Spleen (tissue), 11 donors: Measurements from ENCODE around the gene MCC. TPM values are rescaled to one million over a fixed set of nuclear protein-coding genes. Genes with fewer than 3 reads are reported as not detected.
A peak's percentile ranks its signal among the peaks of the same experiment; 100 is the strongest.

Experiments used
- DNase-seq: peaks from one replicate; pipeline ENCODE4 v3.0.0-alpha.2; 2020
- H3K27ac ChIP-seq, 8 donors: fragments of 200-600 bp; sonication (generic) in 7 of 8; 1 replicate in 4 of 8; 2 replicates in 4 of 8; pipeline versions ENCODE4 v1.5.0 to v1.8.0; 2016 to 2021; ENCODE audit warnings: inconsistent platforms in 4 of 8, mild to moderate bottlenecking in 4 of 8, moderate library complexity in 1 of 8
- H3K27me3 ChIP-seq, 7 donors: fragments of 200-600 bp; sonication (generic) in 6 of 7; replicated peaks in 1 of 7; 1 replicate in 4 of 7; 2 replicates in 3 of 7; pipeline versions ENCODE4 v1.5.0 to v1.8.0; 2016 to 2021; ENCODE audit warnings: inconsistent platforms in 3 of 7, mild to moderate bottlenecking in 1 of 7
- H3K36me3 ChIP-seq, 6 donors: fragments of 200-600 bp; sonication (generic) in 5 of 6; 1 replicate in 4 of 6; 2 replicates in 2 of 6; pipeline versions ENCODE4 v1.5.0 to v1.8.0; 2016 to 2021; ENCODE audit warnings: inconsistent platforms in 2 of 6
- H3K4me1 ChIP-seq, 6 donors: fragments of 200-600 bp; sonication (generic) in 5 of 6; 1 replicate in 3 of 6; 2 replicates in 3 of 6; pipeline versions ENCODE4 v1.5.0 to v1.8.0; 2016 to 2021; ENCODE audit warnings: inconsistent platforms in 3 of 6
- H3K4me3 ChIP-seq, 8 donors: fragments of 200-600 bp; sonication (generic) in 7 of 8; 1 replicate in 4 of 8; 2 replicates in 4 of 8; pipeline versions ENCODE4 v1.5.0 to v1.8.0; 2016 to 2021; ENCODE audit warnings: inconsistent platforms in 4 of 8, mild to moderate bottlenecking in 4 of 8, moderate library complexity in 2 of 8
- H3K9me3 ChIP-seq, 8 donors: fragments of 200-600 bp; sonication (generic) in 7 of 8; 1 replicate in 4 of 8; 2 replicates in 4 of 8; pipeline versions ENCODE4 v1.5.0 to v1.8.0; 2016 to 2021; ENCODE audit warnings: inconsistent platforms in 4 of 8
- POLR2A ChIP-seq, 3 donors: fragments of 450-650 bp; IDR thresholded peaks; one replicate each; pipeline ENCODE4 v1.5.1; 2017; ENCODE audit warnings: antibody characterized with exemption in 3 of 3, mild to moderate bottlenecking in 1 of 3
- POLR2AphosphoS5 ChIP-seq, 3 donors: sonication (generic); formaldehyde crosslinking; IDR thresholded peaks; one replicate each; pipeline ENCODE4 v1.5.1; 2017; ENCODE audit warnings: antibody characterized with exemption in 3 of 3
- WGBS, 5 donors: extraction: QIAGEN DNeasy Blood & Tissue Kit in 3 of 5; methylation state at CpG; one replicate each; pipeline versions ENCODE4 v1.1.5 to v1.1.7; 2013 to 2018; 5-methylcytosine and 5-hydroxymethylcytosine counted together
- intact Hi-C: fragments of 100-400 bp; cut with DNase I; formaldehyde crosslinking; loops from one replicate; pipeline ENCODE4 v1.15.0; 2023; ENCODE audit warnings: low total_unique reads
- polyA plus RNA-seq, 3 donors: library from polyadenylated mRNA; stranded (reverse); fragments of 200-250 nt; gene quantifications; one replicate each; pipeline ENCODE4 v1.2.1, GENCODE V29; 2013
- total RNA-seq, 7 donors: library from RNA; depleted of rRNA in 3 of 7; stranded (reverse); fragments of >200 nt in 3 of 7; fragmentation: NEBNext Ultra II Directional in 4 of 7; extraction: Animal tissue kit (Norgen Biotek cat#: 25700) in 4 of 7; gene quantifications; one replicate each; pipeline versions ENCODE4 v1.1.0 to v1.2.1, GENCODE V29; 2016 to 2021
- TF ChIP-seq, protein P1 (sequence below), 11 experiments: fragments of 200-600 bp in 7 of 11; fragments of 450-650 bp in 4 of 11; sonication (generic) in 4 of 11; IDR thresholded peaks in 8 of 11; conservative IDR thresholded peaks in 3 of 11; 1 replicate in 7 of 11; 2 replicates in 4 of 11; pipeline versions ENCODE4 v1.4.0 to v1.8.0; 2016 to 2021; ENCODE audit warnings: antibody characterized with exemption in 11 of 11, inconsistent platforms in 4 of 11, mild to moderate bottlenecking in 1 of 11
- donor health status: healthy with polysubstance abuse.
- donor health status: DM: no; HTN: no; CAD: no; lungs with moderate emphysema.
- donor health status: DM: no; HTN: no; CAD: no.
- donor health status: Bipolar disorder and iron deficiency.
- donor health status: healthy.
- donor health status: DM: no; HTN: no; CAD: no.
- donor health status: DM: yes; HTN: yes; CAD: no.

Gene MCC
- total and polyA plus RNA-seq, 10 donors: 1.3 to 32.8 (median 15.8) TPM

DNA sequence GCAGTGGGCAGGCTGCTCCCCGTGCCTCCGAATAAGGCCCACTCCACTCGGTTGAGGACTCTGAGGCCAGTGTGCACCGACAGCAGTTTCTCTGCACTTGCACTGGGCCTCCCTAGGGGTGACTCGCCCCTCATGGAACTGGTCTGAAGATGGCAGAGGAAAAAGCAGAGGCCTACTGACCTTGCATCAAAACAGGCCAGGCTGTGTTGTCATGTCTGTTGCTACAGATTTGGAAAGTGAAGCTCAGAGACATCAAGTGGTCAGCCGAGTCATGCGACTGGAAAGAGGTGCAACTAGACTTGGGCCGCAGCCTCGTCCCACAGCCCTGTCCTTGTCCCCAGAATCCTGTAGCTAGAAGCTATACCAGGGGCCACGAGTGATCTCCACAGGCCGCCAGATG, 433.4 kb downstream of the MCC start:
- H3K4me3 ChIP-seq: no peak overlapping the region
- TF ChIP-seq, protein P1, sequence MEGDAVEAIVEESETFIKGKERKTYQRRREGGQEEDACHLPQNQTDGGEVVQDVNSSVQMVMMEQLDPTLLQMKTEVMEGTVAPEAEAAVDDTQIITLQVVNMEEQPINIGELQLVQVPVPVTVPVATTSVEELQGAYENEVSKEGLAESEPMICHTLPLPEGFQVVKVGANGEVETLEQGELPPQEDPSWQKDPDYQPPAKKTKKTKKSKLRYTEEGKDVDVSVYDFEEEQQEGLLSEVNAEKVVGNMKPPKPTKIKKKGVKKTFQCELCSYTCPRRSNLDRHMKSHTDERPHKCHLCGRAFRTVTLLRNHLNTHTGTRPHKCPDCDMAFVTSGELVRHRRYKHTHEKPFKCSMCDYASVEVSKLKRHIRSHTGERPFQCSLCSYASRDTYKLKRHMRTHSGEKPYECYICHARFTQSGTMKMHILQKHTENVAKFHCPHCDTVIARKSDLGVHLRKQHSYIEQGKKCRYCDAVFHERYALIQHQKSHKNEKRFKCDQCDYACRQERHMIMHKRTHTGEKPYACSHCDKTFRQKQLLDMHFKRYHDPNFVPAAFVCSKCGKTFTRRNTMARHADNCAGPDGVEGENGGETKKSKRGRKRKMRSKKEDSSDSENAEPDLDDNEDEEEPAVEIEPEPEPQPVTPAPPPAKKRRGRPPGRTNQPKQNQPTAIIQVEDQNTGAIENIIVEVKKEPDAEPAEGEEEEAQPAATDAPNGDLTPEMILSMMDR (IDR thresholded peaks at IDR 0.05 in 8 of 11, conservative IDR thresholded peaks at IDR 0.05 in 3 of 11): no peak
- TF ChIP-seq POLR2AphosphoS5 (IDR thresholded peaks at IDR 0.05) (no peak), POLR2A (IDR thresholded peaks at IDR 0.05) (no peak)
- H3K4me1 ChIP-seq: peaks cover 0 to 13% (median 0%) of the 10 kb centered on the region in 6 donors
- H3K36me3 ChIP-seq: peaks cover 0 to 11% (median 0%) of the 10 kb centered on the region in 6 donors
- intact Hi-C loops: no loop called here
- H3K27me3 ChIP-seq: no peaks in the 10 kb centered on the region
- no peak overlapping the region for H3K27ac ChIP-seq
- 94 to 100% (median 97%) methylated on average over 4 to 11 of the region's 11 CpGs for WGBS, 5 donors
- DNase-seq: no peak
- H3K9me3 ChIP-seq: no peaks in the 10 kb centered on the region

DNA sequence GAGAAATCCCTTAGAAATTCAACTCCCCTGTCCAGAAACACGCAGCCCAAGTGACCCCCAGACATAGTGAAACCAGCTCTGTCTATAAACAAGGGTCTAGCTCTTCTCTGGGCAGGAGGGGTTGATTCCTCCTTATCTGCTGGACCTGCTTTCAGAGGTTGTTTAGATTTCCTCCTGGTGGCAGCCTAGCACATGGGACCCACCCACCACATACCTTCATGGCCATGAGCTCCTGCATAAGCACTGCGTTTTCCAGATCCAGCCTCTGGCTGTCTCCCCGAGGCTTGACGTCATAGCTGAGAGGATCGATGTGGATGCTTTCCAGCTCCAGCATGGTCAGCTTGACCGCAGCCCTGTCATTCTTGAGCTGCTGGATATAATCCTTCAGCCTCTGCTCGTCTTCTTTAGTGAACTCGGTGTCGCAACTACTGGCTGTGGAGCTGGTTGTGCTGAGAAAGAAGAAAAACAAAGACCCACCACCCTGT, 434.7 kb downstream of the MCC start:
- TF ChIP-seq POLR2A (IDR thresholded peaks at IDR 0.05) (no peak), POLR2AphosphoS5 (IDR thresholded peaks at IDR 0.05) (no peak)
- TF ChIP-seq, protein P1 (IDR thresholded peaks at IDR 0.05 in 8 of 11, conservative IDR thresholded peaks at IDR 0.05 in 3 of 11): no peak
- intact Hi-C loops: no loop called here
- no peak for DNase-seq
- Histone ChIP-seq H3K4me1 (peaks cover 0 to 13% (median 2%) of the 10 kb centered on the region in 6 donors), H3K9me3 (no peaks in the 10 kb centered on the region), H3K27ac (no peak overlapping the region), H3K36me3 (peaks cover 0 to 11% (median 0%) of the 10 kb centered on the region in 6 donors), H3K27me3 (no peaks in the 10 kb centered on the region), H3K4me3 (no peak overlapping the region)
- 90 to 93% (median 92%) methylated on average over 9 of the region's 9 CpGs for WGBS, 5 donors

DNA sequence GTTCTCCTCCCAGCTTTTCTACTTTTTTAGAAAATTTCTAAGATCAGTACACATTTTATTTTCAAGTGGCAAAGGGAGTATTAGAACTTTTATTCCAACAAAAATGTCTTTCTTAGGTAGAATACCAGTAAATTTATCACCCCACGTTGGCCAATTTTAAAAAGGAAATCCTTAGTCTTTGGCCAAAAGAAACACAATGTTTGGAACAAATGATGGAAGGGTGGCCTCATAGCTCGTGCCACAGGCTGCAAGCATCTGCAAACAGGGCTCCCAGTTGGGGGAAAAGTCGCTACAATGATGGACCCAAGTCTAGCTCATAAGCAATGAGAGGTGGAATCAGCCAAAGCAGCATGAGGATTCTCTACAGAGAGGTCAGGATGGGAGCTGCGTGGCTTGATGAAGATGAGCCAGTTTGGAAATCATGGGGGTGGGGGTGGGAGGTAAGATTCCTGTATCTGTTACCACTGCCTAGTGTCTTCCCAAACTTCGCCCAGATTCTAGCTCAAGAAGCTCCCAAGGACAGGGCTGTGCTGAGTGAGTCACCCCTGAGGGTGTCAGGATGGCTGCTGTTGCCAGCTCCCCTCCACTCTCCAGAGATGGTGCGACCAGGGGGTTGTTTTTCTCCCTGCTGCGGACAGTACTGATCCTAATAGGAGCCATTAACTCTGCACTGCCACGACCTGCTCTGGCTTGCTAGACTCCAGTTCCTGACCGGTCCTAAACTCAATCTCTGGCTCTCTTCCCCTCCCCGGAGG, 436.0 kb downstream of the MCC start:
- Histone ChIP-seq H3K36me3 (peaks cover 0 to 11% (median 0%) of the 10 kb centered on the region in 6 donors), H3K4me3 (no peak overlapping the region), H3K27me3 (no peaks in the 10 kb centered on the region), H3K4me1 (peaks cover 0 to 25% (median 12%) of the 10 kb centered on the region in 6 donors), H3K27ac (peak overlapping the region in 1 of 8 donors; percentile 46), H3K9me3 (no peaks in the 10 kb centered on the region)
- no peak for TF ChIP-seq POLR2AphosphoS5 (IDR thresholded peaks at IDR 0.05)
- no peak for TF ChIP-seq POLR2A (IDR thresholded peaks at IDR 0.05)
- TF ChIP-seq, protein P1 (IDR thresholded peaks at IDR 0.05 in 8 of 11, conservative IDR thresholded peaks at IDR 0.05 in 3 of 11): no peak
- DNase-seq: no peak
- intact Hi-C loops: no loop called here
- 77 to 89% (median 85%) methylated on average over 10 of the region's 10 CpGs for whole genome bisulfite sequencing, 5 donors

DNA sequence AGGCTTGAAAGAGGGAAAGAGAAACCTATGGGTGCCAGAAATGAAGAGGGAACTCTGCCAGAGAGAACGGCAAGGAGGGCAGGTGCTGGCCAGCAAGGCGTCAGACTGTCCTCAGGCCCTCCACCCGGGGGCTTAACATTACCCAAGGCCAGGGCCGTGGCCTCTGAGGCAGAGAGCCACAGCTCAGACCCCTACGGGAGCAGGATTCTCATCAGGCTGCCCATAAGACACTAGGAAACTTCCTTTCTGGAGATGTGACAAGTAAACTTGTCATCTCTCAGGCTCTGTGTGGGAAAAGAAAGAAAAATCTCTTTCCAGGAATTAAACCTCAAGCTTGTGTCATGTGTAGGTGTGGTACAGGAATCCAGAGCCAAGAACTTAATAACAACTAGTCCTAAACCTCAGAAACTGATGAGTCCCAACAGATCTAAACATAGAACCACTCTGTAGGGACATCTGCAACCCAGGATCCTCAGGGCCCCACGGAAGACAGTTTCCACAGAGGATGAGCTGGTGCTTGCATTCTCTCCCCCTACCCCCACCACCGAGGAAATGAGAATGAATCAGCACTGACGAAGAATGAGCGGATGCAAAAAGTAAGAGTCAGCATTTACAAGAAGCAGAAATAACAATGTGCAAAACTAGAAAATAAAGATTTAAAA, 437.4 kb downstream of the MCC start:
- H3K27ac ChIP-seq: peak overlapping the region in 2 of 8 donors; percentile 46

More for the DNA sequence above, 437.4 kb downstream of the MCC start:
- 51 to 66% (median 56%) methylated on average over 9 of the region's 9 CpGs for WGBS, 5 donors
- Histone ChIP-seq H3K4me3 (no peak overlapping the region), H3K4me1 (peaks cover 0 to 28% (median 15%) of the 10 kb centered on the region in 6 donors), H3K9me3 (no peaks in the 10 kb centered on the region), H3K36me3 (peaks cover 0 to 11% (median 0%) of the 10 kb centered on the region in 6 donors), H3K27me3 (no peaks in the 10 kb centered on the region)
- DNase-seq: no peak
- intact Hi-C loops: no loop called here
- TF ChIP-seq POLR2A (IDR thresholded peaks at IDR 0.05) (no peak), POLR2AphosphoS5 (IDR thresholded peaks at IDR 0.05) (no peak)
- TF ChIP-seq, protein P1 (IDR thresholded peaks at IDR 0.05 in 8 of 11, conservative IDR thresholded peaks at IDR 0.05 in 3 of 11): no peak
